GF-D8 (cell line): ENCODE measurements around the gene BNIP3.

Experiments
- DNase-seq: peaks from one replicate; lab custom pipeline; 2025; lab: John Stamatoyannopoulos, UW

The BNIP3 gene

DNA sequence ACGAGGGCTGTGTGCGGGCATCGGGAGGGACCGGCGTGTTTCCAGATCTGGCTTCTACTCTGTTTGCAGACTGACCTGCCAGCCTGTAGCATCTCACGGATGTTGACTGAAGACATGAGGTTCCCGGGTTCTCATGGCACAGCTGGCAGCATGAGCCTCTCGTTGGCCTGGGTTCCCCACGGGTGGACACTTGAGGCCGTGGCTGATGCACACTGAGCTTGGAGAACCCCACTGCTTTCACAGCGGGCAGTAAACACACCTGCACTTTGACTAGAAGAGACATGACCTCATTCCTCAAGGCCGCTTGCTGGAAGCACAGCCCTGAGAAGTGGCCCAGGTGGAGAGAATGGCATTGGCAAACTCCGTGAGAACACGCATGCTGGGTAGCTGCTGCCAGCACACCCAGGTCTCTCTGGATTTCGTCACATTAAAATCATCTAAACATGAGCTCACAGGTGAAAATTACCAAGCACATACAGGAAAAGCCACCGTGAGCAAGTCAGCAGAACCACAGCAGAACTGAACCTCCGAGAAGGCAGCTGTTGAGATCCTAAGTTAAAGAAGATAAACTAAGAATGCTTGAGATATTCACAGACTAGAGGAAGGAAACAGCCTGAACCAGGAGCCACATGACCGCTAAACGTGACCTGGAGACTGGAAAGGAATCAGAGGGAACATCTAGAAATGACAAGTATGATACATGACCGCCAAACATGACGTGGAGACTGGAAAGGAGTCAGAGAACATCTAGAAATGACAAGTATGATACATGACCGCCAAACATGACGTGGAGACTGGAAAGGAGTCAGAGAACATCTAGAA, 32.5 kb downstream of the BNIP3 start:
- DNase-seq: no peak

DNA sequence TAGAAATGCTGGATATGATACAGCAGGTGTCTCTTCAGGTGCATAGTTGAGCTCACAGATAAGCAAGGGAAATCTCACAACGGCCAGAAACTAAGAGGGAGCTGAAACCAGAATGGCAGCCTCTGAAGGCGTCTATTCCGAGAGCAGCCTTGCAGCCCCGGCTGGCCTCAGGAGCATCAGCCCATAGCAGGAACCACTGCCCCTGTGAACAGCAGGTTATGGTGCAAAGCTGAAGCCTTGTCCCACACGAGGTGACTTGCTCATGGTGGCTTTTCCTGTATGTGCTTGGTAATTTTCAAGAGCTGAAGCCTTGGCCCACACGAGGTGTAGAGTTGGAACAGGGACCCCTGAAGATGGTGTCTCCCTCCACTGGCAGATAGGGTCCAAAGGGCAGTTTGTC, 33.2 kb downstream of the BNIP3 start:
- DNase-seq: no peak

DNA sequence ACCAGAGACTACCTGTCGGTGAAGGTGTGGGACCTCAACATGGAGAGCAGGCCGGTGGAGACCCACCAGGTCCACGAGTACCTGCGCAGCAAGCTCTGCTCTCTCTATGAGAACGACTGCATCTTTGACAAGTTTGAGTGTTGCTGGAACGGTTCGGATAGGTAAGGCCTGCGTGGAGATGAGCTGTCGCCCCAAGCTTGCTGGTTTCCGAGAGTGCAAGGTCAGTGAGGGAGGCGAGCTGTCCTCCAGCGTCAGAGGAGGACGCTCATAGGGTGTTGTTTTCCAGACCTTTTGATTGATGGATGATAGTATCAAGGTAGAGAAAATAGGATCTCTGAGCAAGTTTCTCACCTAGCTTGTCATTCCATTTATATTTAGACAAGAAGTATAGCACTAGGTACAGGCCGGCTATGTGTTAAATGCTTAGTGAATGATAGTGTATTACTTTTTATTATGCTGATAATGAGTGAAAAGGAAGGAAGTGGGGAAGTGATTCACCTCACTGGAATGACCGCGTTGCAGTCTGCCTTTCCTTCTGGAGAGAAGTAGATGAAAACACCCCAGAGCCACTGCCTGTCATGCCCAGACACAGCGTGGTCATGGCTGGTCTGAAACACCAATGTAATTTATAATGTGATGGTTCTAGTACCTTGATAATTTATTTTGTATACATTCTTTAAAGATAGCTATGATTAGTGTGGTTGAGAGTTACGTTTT, 33.9 kb downstream of the BNIP3 start:
- DNase-seq: no peak

DNA sequence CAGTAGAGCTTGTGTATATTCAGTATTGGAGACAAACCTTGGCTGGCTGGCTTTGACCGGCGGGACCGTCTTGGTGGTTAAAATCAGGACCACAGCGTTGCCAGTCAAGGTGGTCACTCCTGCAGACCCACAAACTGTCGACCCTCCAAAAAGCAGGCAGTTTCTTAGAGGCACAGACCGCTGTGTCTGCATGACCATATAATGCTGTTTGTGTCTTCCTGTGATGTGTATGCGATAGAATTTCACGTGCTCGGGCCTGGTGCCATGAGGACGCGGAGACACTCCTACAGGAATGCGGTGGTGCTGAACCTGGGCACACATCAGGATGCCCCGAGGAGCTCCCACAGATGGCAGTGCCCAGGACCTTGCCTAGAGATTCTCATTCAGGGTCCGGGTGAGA, 34.8 kb downstream of the BNIP3 start:
- no peak for DNase-seq

DNA sequence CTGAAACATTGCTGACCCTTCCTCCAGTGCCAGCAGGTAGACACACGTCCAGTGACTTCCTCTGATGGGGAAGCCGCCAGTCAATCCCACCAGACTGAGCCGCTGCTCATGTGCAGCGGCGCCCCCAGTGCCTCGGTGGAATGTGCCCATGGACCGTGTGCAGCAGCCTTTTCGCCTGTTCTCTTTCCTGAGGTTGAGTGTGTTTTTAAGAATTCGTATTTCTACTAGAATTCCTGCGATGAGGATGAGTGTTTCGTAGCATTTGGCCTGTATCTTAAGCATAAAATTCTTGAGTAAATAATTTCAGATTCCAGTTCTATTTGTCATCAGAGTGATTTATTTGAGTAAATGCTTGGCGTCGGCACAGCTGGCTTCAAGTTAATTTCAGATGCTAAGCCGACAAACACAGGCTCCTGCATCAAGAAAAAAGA, 35.4 kb downstream of the BNIP3 start:
- no peak for DNase-seq

DNA sequence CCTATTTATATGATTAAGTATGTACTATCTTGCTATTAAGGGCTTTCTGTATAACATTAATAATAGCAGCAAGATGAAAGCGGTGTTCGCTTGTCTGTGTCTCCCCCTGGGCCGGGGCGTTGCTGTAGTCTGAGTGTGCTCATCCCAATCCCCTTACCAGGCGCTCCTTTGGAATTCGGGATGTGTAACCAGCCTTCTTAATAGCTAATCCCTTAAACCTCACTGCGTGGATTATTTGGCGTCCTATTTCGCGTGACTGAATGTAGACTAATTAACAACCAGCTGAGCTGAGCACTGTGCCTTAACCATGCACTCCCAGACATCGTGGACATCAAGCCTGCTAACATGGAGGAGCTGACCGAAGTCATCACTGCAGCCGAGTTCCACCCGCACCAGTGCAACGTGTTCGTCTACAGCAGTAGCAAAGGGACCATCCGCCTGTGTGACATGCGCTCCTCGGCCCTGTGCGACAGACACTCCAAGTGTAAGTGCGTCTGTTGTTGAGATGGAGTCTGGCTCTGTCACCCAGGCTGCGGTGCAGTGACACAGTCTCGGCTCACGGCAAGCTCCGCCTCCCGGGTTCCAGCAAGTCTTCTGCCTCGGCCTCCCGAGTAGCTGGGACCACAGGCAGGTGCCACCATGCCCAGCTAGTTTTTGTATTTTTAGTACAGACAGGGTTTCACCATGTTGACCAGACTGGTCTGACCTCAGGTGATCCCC, 36.6 kb downstream of the BNIP3 start:
- DNase-seq: no peak

DNA sequence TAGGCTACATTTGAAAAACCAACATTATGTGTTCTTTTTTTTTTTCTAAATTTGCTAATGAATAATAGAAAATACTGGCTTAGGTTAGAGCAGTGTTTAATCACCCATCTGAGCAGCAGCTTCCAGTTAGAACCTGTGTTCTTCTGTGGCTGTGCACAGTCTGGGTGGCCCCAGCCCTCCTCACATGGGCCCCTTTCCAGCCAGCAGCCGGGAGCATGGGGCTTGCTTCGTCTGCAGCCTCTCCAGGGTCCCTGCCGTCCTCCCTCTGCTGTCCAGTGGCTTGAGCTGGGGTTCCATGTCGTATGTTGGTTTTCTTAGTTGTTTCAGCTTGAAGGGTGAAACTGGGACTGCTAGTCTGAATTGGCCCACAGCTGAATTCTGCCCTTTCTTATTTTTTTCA, 37.3 kb downstream of the BNIP3 start:
- no peak for DNase-seq

DNA sequence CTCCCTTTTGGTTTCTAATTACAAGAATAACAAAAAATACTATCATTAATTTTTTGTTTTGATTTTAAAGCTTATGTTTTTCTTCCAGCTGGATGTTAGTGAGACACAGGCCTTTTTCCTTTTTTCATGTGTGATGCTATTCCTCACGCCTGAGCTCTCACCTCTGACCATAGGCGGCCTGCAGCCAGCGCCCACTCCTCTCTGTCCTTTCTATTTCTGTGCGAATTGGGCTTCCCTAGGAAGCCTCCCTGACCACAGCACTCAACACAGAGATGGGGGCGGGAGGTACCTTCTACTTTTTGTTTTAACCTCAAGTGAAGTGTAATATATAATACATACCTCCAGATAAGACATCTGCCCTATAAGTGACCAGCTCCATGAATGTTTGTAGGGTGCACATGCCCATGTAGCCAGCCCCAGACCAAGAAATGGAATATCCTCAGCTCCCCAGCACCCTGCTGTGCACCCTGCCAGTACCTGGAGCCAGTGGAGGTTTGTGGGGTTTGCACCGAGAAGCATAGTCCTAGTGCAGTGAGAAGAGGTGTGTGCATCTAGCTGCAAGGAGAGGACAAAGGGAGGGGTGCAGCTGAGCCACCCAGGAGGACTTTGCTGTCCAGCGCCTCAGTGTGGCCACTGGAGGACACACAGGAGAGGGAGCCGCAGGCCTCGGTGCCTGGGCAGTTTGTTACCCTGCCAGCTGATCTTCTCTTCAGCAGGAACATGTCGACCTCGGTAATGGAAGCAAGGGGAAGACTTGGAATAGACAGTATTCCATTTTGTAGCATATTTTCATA, 38.5 kb downstream of the BNIP3 start:
- no peak for DNase-seq

DNA sequence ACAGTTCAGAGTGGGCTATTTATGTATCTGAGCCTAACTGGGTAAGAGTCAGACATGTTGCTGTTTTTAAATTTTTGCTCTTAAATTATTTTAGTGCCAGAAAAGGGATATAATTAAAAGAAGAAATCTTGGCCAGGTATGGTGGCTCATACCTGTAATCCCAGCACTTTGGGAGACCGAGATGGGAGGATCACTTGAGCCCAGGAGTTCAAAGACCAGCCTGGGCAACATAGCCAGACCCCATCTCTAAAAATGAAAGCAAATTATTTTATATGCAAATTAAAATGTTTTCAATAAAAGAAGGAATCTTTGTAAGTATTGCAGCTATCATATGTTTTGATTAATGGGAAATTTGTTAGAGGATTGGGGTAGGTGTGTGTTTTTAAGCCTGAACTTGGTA, 39.3 kb downstream of the BNIP3 start:
- no peak for DNase-seq

DNA sequence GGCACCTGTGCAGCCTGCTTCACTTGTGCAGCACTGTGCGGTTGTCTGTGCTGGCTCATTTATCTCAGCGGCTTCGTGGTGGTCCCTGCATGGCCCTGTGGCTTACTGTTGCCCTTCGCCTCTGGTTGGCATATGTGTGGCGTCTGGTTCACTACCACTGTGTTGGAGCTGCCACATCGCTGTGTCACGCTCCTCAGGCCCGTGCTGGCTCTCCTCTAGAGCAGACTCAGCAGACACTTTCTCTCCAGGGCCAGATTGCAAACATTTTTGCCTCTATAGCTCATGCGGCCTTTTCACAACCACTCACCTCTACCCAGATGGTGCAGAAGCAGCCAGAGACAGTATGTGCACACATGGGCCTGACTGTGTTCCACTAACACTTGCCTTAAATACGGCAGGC, 43.0 kb downstream of the BNIP3 start:
- DNase-seq: no peak

DNA sequence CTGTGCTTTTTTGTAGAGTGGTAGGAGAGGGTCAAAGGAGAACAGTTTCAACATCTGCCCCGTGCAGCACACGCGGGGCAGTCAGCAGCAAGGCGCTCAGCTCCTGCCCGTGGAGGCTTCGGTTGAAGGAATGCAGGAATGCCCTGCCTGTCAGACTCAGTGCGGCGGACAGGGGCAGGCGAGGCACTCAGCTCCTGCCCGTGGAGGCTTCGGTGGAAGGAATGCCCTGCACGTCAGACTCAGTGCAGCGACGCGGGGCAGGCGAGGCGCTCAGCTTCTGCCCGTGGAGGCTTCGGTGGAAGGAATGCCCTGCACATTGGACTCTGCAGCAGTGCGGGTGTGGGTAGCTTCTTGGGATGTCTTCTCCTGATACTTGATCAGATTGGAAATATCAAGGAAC, 43.9 kb downstream of the BNIP3 start:
- DNase-seq: no peak

DNA sequence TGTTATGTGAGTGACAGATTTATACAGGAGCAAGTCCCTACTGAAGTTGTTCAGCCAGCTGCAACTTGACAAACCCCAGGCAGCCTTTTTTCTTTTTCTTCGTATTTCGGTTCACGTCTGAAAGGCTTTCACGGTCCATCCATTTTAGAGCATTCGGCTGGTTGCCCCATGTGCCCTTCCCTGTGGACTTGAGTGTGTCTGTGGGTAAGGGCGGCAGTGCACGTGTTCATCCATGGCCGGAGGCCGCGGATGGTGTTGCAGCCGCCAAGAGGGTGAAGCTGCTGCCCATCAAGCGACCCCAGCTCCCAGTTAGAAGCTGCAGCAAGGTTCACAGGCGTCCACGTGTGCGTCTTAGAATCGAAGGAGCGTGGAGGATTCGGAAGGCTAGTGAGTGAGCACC, 45.0 kb downstream of the BNIP3 start:
- no peak for DNase-seq

DNA sequence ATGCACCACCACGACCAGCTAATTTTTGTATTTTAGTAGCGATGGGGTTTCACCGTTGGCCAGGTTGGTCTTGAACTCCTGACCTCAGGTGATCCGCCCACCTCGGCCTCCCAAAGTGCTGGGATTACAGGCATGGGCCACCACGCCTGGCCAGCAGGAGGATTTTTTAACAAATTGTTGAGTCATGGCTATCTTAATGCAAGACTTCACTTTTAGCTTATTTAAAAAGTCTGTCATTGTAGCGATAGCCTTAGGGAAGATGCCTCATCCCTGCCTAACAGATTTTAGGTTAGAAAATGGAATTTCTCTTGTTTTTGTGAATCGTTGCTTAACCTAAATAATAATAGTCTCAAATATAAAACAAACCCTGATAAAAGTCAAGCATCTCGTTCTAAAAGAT, 45.4 kb downstream of the BNIP3 start:
- DNase-seq: no peak

DNA sequence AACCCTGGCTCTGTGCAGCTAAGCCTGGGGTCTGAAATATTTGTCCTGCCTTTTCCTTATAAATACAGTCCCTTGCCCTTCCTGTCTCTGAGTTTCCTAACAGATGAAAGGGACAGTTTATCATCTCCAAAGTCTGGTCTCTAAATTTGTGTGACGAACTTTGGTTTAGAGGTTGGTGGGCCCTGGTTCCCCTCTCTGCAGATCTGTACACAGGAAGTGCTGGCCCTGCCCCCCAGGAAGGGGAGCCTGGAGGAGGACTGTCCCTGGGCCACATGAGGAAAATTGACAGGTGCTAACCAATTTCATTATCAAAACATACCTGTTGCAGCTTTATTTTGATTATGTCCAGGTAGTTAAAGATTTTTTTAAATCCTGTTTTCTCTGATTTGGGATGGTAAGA, 46.5 kb downstream of the BNIP3 start:
- no peak for DNase-seq

DNA sequence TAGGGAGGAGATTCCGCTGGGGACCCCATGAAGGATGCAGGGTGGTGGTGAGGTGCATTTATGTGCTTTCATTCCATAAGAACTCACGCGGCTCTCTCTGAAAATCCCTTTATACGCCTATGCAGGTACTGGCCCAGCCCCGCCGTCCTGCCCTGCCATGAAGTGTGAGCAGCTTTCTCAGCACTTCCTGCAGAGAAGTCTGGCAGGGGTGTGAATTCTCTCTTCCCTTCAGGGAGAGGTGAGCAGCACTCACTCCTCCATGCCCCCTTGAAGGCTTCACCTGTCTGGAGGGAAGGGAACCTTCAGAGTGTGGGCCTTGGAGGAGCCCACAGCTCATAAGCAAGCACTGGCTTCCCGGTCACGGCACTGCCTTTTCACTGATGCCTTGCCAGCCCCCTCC, 47.0 kb downstream of the BNIP3 start:
- DNase-seq: no peak

DNA sequence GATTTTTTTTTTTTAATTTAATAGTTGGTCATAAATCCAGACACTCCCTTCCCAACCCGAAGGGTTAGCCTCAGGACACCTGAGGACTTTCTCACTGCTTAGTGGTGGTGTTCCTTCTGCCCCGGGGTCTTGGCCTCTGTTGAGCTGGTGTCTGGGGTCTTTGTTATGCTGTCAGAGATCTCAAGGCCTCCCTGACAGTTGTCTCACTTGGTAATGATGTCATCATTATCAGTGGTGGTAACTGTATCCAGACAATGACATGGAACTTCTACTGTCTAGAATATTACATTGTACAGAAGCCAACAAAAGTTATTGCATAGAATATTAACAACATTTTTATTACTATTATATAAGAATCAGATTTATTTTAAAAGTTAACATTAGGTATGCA, 48.0 kb downstream of the BNIP3 start:
- no peak for DNase-seq

DNA sequence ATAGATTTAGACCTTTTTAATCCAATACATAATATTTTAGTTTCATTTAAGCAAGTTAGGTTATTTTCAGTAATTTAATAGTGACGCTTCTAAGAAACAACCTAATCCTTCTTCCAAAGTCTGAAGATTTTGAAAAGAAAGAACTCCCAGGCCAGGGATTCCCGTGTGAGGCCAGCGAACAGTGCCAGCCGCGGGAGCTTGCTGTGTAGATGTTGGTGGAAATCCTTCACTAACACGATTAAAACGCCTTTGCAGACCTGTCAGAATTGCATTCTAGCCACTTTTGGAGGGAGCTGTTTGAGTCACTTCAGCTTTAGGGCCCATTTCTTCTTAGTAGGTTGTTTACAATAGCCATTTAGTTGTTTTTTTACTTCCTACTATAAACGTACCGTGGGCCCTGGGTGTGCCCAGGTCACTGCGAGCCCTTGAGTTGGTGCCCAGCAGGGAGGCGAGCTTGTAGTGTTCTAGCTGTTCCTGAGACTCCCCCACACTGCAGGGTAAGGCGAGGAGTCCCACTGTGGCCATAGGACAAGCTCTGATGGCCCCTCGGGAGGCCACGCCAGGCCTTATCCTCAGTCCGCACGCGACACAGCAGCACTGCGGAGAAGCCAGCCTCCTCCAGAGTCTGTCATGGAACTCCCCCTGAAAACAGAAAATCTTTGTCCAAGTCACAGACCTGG, 48.6 kb downstream of the BNIP3 start:
- DNase-seq: no peak

DNA sequence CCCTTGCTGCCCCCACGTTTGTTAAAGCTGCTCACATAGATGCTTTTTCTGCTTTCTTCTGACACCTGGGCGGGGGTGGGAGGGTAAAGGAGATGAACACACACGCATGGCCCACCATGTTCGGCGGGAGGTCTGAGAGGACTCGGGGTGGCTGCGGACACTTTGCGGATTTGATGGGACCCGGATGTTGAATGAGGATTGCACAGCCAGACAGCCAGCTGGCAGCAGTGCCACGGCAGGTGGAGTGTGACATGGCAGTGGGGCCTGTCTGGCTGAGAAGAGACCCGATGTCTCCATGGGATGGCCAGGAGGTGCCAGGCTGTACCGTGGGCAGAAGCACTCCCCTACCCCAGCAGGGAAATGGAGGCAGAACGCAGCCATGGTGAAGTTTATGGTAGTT, 49.7 kb downstream of the BNIP3 start:
- no peak for DNase-seq

DNA sequence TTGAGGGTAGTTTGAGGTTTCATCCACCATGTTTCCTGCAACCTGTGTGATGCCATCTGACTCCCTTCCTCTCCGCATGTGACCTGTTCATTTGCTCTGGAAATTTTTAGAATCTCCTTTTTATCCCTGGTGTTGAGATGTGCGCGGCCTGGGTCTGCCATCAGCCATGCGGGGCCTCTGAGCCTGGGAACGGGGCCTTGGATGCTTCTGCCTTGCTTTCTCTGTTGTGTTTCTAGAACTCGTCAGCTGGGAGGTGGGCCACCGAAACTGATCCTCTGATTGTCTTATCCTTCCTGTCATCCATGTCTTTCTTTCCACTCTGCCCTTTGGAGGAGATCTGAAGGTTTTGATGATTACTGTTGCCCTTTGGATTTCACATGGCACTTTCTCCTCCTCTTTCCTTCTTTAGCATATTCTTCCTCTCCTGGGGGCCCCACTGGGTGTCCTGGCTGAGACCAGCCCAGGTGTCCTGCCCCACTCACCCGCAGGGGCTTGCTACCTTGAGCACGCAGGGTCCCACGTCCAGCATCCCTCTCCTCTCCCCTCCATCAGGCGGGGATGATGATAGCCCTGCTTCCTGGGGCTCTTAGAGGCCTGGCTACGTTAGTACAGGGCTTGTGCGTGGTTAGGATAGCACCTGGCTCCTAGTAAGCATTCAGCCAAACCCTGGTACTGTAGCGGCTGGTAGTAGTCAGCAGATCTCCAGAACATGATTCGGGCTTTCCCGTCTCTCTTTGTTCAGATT, 51.0 kb downstream of the BNIP3 start:
- DNase-seq: no peak

DNA sequence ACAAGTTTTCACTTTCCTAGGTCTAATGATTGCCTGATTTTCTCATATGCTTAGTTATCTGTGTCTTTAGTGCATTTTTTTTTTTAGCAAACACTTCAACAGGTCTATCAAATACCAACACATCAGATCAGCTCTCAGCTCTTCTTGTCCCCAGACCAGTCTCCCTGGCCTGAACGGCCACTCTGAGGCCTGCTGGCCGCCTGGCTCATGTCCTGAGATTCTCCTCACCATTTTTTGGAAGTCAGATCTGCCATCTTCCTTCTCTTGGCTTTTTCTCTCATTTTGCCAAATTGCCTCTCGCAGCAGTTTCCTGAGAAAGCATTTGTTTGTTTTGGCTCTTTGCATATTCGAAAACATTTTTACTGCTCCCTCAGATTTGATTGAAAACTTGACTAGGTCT, 51.6 kb downstream of the BNIP3 start:
- DNase-seq: no peak
